Trophoblast cell (in vitro differentiated cells and primary cell): Measurements from ENCODE around the gene GPR139.

ENCODE experiments used
- DNase-seq, 2 donors: peaks; one replicate each; pipeline ENCODE4 v3.0.0-alpha.2; 2016
- H2AFZ ChIP-seq: 2 replicates; pipeline ENCODE4 v1.6.1; 2013; ENCODE audit warnings: low read length, moderate library complexity, mild to moderate bottlenecking; ENCODE audit not compliant: insufficient read depth, poor library complexity
- H2AK5ac ChIP-seq: 2 replicates; pipeline ENCODE4 v1.6.1; 2013; ENCODE audit warnings: mild to moderate bottlenecking, low read length
- H2BK120ac ChIP-seq: 2 replicates; pipeline ENCODE4 v1.6.1; 2013; ENCODE audit warnings: low read length, mild to moderate bottlenecking, moderate library complexity; ENCODE audit not compliant: insufficient read depth, poor library complexity
- H2BK12ac ChIP-seq: 2 replicates; pipeline ENCODE4 v1.6.1; 2013; ENCODE audit warnings: mild to moderate bottlenecking, low read length, moderate library complexity
- H2BK5ac ChIP-seq: 2 replicates; pipeline ENCODE4 v1.6.1; 2013; ENCODE audit warnings: low read length, low read depth, moderate library complexity, mild to moderate bottlenecking; ENCODE audit not compliant: poor library complexity
- H3K14ac ChIP-seq: 2 replicates; pipeline ENCODE4 v1.6.1; 2013; ENCODE audit warnings: mild to moderate bottlenecking, low read length
- H3K18ac ChIP-seq: 2 replicates; pipeline ENCODE4 v1.6.1; 2013; ENCODE audit warnings: mild to moderate bottlenecking, low read length
- H3K23ac ChIP-seq: 2 replicates; pipeline ENCODE4 v1.6.1; 2013; ENCODE audit warnings: low read length
- H3K27ac ChIP-seq: 2 replicates; pipeline ENCODE4 v1.5.1; 2013; ENCODE audit warnings: low read depth, mild to moderate bottlenecking, inconsistent platforms, low read length, moderate library complexity
- H3K27me3 ChIP-seq: 2 replicates; pipeline ENCODE4 v1.6.1; 2013; ENCODE audit warnings: inconsistent platforms, mild to moderate bottlenecking, low read length, moderate library complexity; ENCODE audit not compliant: insufficient read depth
- H3K36me3 ChIP-seq, 2 experiments: 1 replicate in 1 of 2; 2 replicates in 1 of 2; pipeline ENCODE4 v1.6.1; 2013; ENCODE audit warnings: low read length in 2 of 2, mild to moderate bottlenecking in 2 of 2, moderate library complexity in 1 of 2; ENCODE audit not compliant: insufficient read depth in 2 of 2, control insufficient read depth in 1 of 2
- H3K4ac ChIP-seq: 2 replicates; pipeline ENCODE4 v1.6.1; 2013; ENCODE audit warnings: low read depth, mild to moderate bottlenecking, low read length, moderate library complexity
- H3K4me1 ChIP-seq, 2 experiments: 1 replicate in 1 of 2; 2 replicates in 1 of 2; pipeline ENCODE4 v1.6.1; 2013; ENCODE audit warnings: low read length in 2 of 2, mild to moderate bottlenecking in 2 of 2, moderate library complexity in 1 of 2; ENCODE audit not compliant: insufficient read depth in 2 of 2, control insufficient read depth in 1 of 2
- H3K4me2 ChIP-seq: 2 replicates; pipeline ENCODE4 v1.6.1; 2013; ENCODE audit warnings: inconsistent platforms, mild to moderate bottlenecking, low read length, moderate library complexity
- H3K4me3 ChIP-seq: 2 replicates; pipeline ENCODE4 v1.5.1; 2013; ENCODE audit warnings: mild to moderate bottlenecking, low read depth, low read length, inconsistent platforms
- H3K79me1 ChIP-seq: one replicate; pipeline ENCODE4 v1.6.1; 2013; ENCODE audit warnings: low read length
- H3K79me2 ChIP-seq: 2 replicates; pipeline ENCODE4 v1.6.1; 2013; ENCODE audit warnings: low read length, mild to moderate bottlenecking; ENCODE audit not compliant: control insufficient read depth, insufficient read depth, poor library complexity
- H3K9ac ChIP-seq: 2 replicates; pipeline ENCODE4 v1.6.1; 2013; ENCODE audit warnings: mild to moderate bottlenecking, low read length
- H3K9me3 ChIP-seq: 2 replicates; pipeline ENCODE4 v1.6.1; 2013; ENCODE audit warnings: low read depth, mild to moderate bottlenecking, control low read depth, inconsistent platforms, low read length; ENCODE audit not compliant: insufficient read depth
- H4K12ac ChIP-seq: 2 replicates; pipeline ENCODE4 v1.6.1; 2013; ENCODE audit warnings: low read depth, mild to moderate bottlenecking, low read length, moderate library complexity
- H4K8ac ChIP-seq: 2 replicates; pipeline ENCODE4 v1.6.1; 2013; ENCODE audit warnings: low read depth, mild to moderate bottlenecking, low read length, moderate library complexity
- H4K91ac ChIP-seq: one replicate; pipeline ENCODE4 v1.6.1; 2013; ENCODE audit warnings: low read depth, mild to moderate bottlenecking, low read length, moderate library complexity
- WGBS: extraction: QIAGEN DNeasy Blood & Tissue Kit; methylation state at CpG from one replicate; pipeline ENCODE4 v1.1.7; 2013; ENCODE audit warnings: missing lambda C conversion rate; ENCODE audit not compliant: insufficient read length, insufficient coverage; ENCODE audit errors: extremely low coverage; 5-methylcytosine and 5-hydroxymethylcytosine counted together

The GPR139 gene

GRCh38 chr16:20002936-20003335 lies 70.8 kb downstream of the GPR139 start:
- WGBS = no CpG with 5 or more reads among the region's 2 CpGs
- H2AFZ ChIP-seq = no peak overlapping the region

GRCh38 chr16:20001856-20002707 lies 71.6 kb downstream of the GPR139 start:
- Histone ChIP-seq H2BK12ac (no peak overlapping the region), H3K4me3 (no peak overlapping the region), H4K91ac (no peak overlapping the region), H3K27ac (no peak overlapping the region), H3K79me1 (no peaks in the 10 kb centered on the region), H3K9me3 (no peaks in the 10 kb centered on the region), H4K12ac (no peak overlapping the region), H2AFZ (no peak overlapping the region), H3K4ac (no peak overlapping the region), H3K18ac (no peak overlapping the region), H2BK5ac (no peak overlapping the region), H4K8ac (no peak overlapping the region), H3K14ac (no peak overlapping the region), H3K4me1 (no peaks in the 10 kb centered on the region), H3K4me2 (no peak overlapping the region), H3K27me3 (no peaks in the 10 kb centered on the region), H3K79me2 (no peaks in the 10 kb centered on the region), H3K23ac (no peak overlapping the region), H2AK5ac (no peak overlapping the region), H3K9ac (no peak overlapping the region), H2BK120ac (no peak overlapping the region), H3K36me3 (no peaks in the 10 kb centered on the region)
- DNase-seq = no peak
- no CpG with 5 or more reads among the region's 16 CpGs for WGBS

More at GRCh38 chr16:20002936-20003335, 70.8 kb downstream of the GPR139 start:
- Histone ChIP-seq H3K79me2 (no peaks in the 10 kb centered on the region), H4K91ac (no peak overlapping the region), H4K8ac (no peak overlapping the region), H3K36me3 (no peaks in the 10 kb centered on the region), H3K4me3 (no peak overlapping the region), H3K27ac (no peak overlapping the region), H3K4ac (no peak overlapping the region), H3K23ac (no peak overlapping the region), H2BK12ac (no peak overlapping the region), H3K9ac (no peak overlapping the region), H3K4me2 (no peak overlapping the region), H2BK120ac (no peak overlapping the region), H3K9me3 (no peaks in the 10 kb centered on the region), H2BK5ac (no peak overlapping the region), H3K79me1 (no peaks in the 10 kb centered on the region), H3K4me1 (no peaks in the 10 kb centered on the region), H4K12ac (no peak overlapping the region), H3K14ac (no peak overlapping the region), H2AK5ac (no peak overlapping the region), H3K18ac (no peak overlapping the region), H3K27me3 (no peaks in the 10 kb centered on the region)
- DNase-seq = no peak

GRCh38 chr16:19997734-19998133 lies 76.0 kb downstream of the GPR139 start:
- WGBS = no CpG with 5 or more reads among the region's 4 CpGs
- DNase-seq = no peak
- Histone ChIP-seq H2AK5ac (no peak overlapping the region), H3K4me3 (no peak overlapping the region), H3K14ac (no peak overlapping the region), H3K4me1 (no peaks in the 10 kb centered on the region), H2BK120ac (no peak overlapping the region), H3K4me2 (no peak overlapping the region), H3K27ac (no peak overlapping the region), H2BK12ac (no peak overlapping the region), H3K18ac (no peak overlapping the region), H3K36me3 (no peaks in the 10 kb centered on the region), H3K27me3 (no peaks in the 10 kb centered on the region), H3K79me2 (no peaks in the 10 kb centered on the region), H4K12ac (no peak overlapping the region), H2AFZ (no peak overlapping the region), H3K9me3 (peaks cover 2% of the 10 kb centered on the region), H3K79me1 (no peaks in the 10 kb centered on the region), H3K23ac (no peak overlapping the region), H3K9ac (no peak overlapping the region), H4K8ac (no peak overlapping the region), H3K4ac (no peak overlapping the region), H2BK5ac (no peak overlapping the region), H4K91ac (no peak overlapping the region)

- Histone ChIP-seq H3K23ac (no peak overlapping the region), H3K36me3 (no peaks in the 10 kb centered on the region), H3K4me2 (no peak overlapping the region), H4K8ac (no peak overlapping the region), H3K18ac (no peak overlapping the region), H3K9me3 (peaks cover 2% of the 10 kb centered on the region), H3K9ac (no peak overlapping the region), H4K12ac (no peak overlapping the region), H2BK5ac (no peak overlapping the region), H3K14ac (no peak overlapping the region), H3K4me3 (no peak overlapping the region), H3K4ac (no peak overlapping the region), H3K79me2 (no peaks in the 10 kb centered on the region), H3K27me3 (no peaks in the 10 kb centered on the region), H2AFZ (no peak overlapping the region), H3K27ac (no peak overlapping the region), H2BK12ac (no peak overlapping the region), H4K91ac (no peak overlapping the region), H3K4me1 (no peaks in the 10 kb centered on the region), H2BK120ac (no peak overlapping the region), H3K79me1 (no peaks in the 10 kb centered on the region), H2AK5ac (no peak overlapping the region)
- WGBS = no CpG with 5 or more reads among the region's 2 CpGs
- DNase-seq = no peak
Measured at GRCh38 chr16:19997264-19997663, 76.4 kb downstream of the GPR139 start.
